ENCODE measurements around the gene RTN4R. TPM values are rescaled to one million over a fixed set of nuclear protein-coding genes. Genes with fewer than 3 reads are reported as not detected.

The RTN4R gene
- total and polyA plus RNA-seq, 12 donors, result 0.35 to 18.8 (median 1.1) TPM

DNA sequence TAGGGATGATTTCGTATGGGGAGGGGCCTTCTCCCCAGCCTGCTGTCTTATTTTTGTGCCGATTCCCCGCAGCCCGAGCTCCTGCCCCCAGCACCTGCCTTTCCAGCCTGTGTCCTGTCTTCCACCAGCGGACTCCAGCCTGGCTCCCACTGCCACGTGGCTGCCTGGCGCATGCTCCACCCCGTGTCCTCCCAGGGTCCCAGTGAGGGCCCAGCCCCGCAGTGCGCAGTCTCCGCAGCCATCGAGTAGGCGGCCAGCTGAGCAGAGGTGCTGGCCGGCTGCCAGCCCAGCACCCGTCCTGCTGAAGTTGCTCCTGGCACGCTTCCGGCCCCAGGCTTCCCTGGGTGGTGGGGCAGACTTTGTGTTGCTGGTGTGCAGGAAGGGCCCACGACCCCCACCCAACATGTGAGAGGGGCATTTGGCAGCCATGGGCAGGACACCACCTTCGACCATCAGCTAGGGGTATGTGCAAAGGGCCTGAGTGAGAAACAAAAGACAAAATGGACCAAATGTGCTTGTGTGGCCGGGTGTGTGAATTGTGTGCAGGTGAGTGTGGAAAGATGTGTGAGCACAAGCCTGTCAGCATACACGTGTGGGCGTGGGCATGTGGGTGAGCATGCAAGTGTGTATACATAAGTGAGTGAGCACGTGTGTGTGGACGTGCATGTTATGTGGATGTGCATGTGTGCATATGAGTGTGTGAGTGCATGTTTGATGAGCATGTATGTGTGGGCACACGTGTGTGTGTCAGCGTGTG, 55.9 kb downstream of the RTN4R start:
- intact Hi-C loops (cut with DNase I), result no loop called here
- Histone ChIP-seq H3K4me3 (no peak overlapping the region), H3K36me3 (replicated peaks in 1 of 2) (no peaks in the 10 kb centered on the region), H3K4me1 (replicated peaks in 1 of 2) (peaks cover 0 to 2% of the 10 kb centered on the region in 2 donors), H3K27ac (no peak overlapping the region), H3K27me3 (no peaks in the 10 kb centered on the region), H3K9me3 (replicated peaks in 1 of 3) (no peaks in the 10 kb centered on the region)
- 66 to 81% (median 71%) methylated on average over 13 to 26 of the region's 26 CpGs for WGBS, 4 donors
- DNase-seq, result peak in 3 of 7 donors; percentile 19 to 28 (median 21)
- no peak for TF ChIP-seq POLR2A (IDR thresholded peaks at IDR 0.05)
- TF ChIP-seq, protein P1, sequence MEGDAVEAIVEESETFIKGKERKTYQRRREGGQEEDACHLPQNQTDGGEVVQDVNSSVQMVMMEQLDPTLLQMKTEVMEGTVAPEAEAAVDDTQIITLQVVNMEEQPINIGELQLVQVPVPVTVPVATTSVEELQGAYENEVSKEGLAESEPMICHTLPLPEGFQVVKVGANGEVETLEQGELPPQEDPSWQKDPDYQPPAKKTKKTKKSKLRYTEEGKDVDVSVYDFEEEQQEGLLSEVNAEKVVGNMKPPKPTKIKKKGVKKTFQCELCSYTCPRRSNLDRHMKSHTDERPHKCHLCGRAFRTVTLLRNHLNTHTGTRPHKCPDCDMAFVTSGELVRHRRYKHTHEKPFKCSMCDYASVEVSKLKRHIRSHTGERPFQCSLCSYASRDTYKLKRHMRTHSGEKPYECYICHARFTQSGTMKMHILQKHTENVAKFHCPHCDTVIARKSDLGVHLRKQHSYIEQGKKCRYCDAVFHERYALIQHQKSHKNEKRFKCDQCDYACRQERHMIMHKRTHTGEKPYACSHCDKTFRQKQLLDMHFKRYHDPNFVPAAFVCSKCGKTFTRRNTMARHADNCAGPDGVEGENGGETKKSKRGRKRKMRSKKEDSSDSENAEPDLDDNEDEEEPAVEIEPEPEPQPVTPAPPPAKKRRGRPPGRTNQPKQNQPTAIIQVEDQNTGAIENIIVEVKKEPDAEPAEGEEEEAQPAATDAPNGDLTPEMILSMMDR (IDR thresholded peaks at IDR 0.05), result no peak

DNA sequence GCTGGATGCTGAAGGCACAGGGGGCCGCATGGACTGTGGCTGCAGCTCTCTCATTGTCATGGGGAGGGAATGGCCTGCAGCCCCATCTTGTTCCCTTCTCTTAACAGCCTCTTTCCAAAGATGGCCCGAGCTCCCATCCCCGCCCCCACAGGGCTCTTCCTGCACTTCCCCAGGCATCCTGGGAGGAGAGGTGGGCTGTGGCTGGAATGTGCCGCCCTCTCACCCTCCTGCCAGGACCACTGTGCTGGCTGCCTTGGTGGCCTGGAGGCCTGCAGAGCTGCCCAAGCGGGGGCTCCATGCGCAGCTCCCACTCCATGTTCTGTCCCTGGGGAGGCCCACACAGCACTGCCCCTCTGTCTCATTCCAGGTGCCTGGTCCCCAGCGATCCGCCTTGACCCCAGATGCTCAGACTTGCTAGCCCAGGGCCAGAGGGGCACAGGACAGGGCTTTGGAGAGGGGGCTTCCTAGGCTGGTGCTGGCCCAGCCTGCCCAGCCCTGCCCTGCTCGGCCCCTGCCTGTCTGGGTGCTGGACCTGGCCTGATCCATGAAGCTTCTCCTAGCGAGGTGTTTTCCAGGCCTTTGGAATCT, 56.6 kb downstream of the RTN4R start:
- Histone ChIP-seq H3K27me3 (no peaks in the 10 kb centered on the region), H3K4me3 (no peak overlapping the region), H3K9me3 (replicated peaks in 1 of 3) (no peaks in the 10 kb centered on the region), H3K4me1 (replicated peaks in 1 of 2) (peaks cover 0 to 7% of the 10 kb centered on the region in 2 donors), H3K27ac (no peak overlapping the region), H3K36me3 (replicated peaks in 1 of 2) (no peaks in the 10 kb centered on the region)
- 77 to 83% (median 82%) methylated on average over 3 to 10 of the region's 10 CpGs for WGBS, 4 donors
- TF ChIP-seq, protein P1 (IDR thresholded peaks at IDR 0.05), result no peak
- no peak for TF ChIP-seq POLR2A (IDR thresholded peaks at IDR 0.05)
- no peak for DNase-seq
- intact Hi-C loops (cut with DNase I), result no loop called here

DNA sequence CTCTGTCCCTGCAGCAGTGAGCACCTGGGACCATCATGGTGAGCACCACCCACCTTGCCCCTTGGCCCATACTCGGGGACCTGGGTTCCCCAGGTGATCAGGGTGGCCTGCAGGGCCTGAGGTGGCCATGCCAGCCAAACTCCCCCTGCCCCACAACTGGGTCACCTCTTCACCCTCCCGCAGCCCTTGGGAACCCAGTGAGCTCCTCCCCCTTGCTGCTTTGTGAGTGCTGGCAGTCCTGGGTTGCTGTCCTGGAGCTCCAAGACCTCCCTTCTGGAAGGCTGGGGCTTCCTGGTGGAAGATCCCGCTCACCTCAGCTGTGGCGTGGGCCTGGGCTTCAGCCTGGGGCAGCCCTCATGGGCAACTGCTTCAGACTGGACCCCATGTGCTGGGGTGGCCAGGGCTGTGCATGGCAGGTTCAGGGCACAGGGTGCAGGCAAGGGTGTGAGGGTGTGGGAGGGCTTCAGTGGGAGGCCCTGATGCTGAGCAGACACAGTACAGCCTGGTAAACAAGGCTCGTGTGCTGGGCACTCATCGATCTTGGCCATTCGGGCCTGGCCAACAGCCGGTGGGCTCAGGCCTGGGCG, 57.6 kb downstream of the RTN4R start:
- no peak for DNase-seq
- TF ChIP-seq, protein P1 (IDR thresholded peaks at IDR 0.05), result no peak
- no peak for TF ChIP-seq POLR2A (IDR thresholded peaks at IDR 0.05)
- no peaks in the 10 kb centered on the region for H3K9me3 ChIP-seq (replicated peaks in 1 of 3)
- peaks cover 0 to 7% of the 10 kb centered on the region in 2 donors for H3K4me1 ChIP-seq (replicated peaks in 1 of 2)
- WGBS, 4 donors, result 86 to 100% (median 91%) methylated on average over 1 to 9 of the region's 9 CpGs
- no peaks in the 10 kb centered on the region for H3K27me3 ChIP-seq
- H3K36me3 ChIP-seq (replicated peaks in 1 of 2), result no peaks in the 10 kb centered on the region
- no peak overlapping the region for H3K4me3 ChIP-seq
- intact Hi-C loops (cut with DNase I), result no loop called here
- no peak overlapping the region for H3K27ac ChIP-seq

DNA sequence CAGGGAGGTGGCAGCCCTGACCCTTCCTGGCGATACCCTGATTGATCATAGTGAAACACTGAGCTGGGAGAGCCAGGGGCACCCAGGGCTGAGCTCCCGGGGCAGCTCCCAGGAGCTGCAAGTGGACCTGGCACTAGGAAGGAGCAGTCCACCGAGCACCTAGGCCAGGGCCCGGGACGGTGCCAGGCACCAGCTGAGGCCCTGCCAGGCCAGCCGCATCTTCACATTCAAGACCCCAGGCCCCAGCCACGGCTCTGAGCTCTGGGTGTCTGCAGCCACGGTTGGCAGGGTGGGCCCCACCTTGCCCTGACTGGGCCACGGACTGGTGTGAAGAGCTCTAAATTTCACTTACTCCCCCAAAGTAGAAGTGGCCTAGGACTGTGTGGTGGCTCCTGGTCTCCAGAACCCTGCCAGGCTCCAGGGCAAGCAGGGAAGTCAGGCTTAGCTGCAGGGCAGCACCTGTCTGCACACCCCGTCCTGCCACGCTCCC, 58.3 kb downstream of the RTN4R start:
- no peak for TF ChIP-seq POLR2A (IDR thresholded peaks at IDR 0.05)
- TF ChIP-seq, protein P1 (IDR thresholded peaks at IDR 0.05), result no peak
- intact Hi-C loops (cut with DNase I), result no loop called here
- H3K9me3 ChIP-seq (replicated peaks in 1 of 3), result no peaks in the 10 kb centered on the region
- WGBS, 4 donors, result 94 to 100% (median 96%) methylated on average over 1 to 11 of the region's 11 CpGs; no CpG with 5 or more reads in 1 of the 4 donors
- H3K27ac ChIP-seq, result no peak overlapping the region
- H3K27me3 ChIP-seq, result no peaks in the 10 kb centered on the region
- H3K4me1 ChIP-seq (replicated peaks in 1 of 2), result peaks cover 0 to 7% of the 10 kb centered on the region in 2 donors
- DNase-seq, result no peak
- no peak overlapping the region for H3K4me3 ChIP-seq
- H3K36me3 ChIP-seq (replicated peaks in 1 of 2), result no peaks in the 10 kb centered on the region

Data from adrenal gland (tissue), 12 donors.